GM18526 (cell line): Measurements from ENCODE around the gene MS4A8.

Source experiments
- POLR2A ChIP-seq: IDR thresholded peaks from 3 replicates; pipeline ENCODE4 v1.6.1; 2011; ENCODE audit not compliant: insufficient read length; ENCODE audit errors: extremely low read depth

MS4A8 gene

GRCh38 chr11:60699284-60699691, at the start of gene MS4A8:
Gene MS4A8 (plus strand): TSS chr11:60699612. CDS start chr11:60700861, 1,249 bp downstream.
- TF ChIP-seq POLR2A = no peak

- no peak for TF ChIP-seq POLR2A
These were observed 41.5 kb upstream of the MS4A8 start for GRCh38 chr11:60657888-60658287.

GRCh38 chr11:60658409-60658808, 41.0 kb upstream of the MS4A8 start:
- no peak for TF ChIP-seq POLR2A

- no peak for TF ChIP-seq POLR2A
These were observed 27.2 kb upstream of the MS4A8 start for GRCh38 chr11:60672255-60672654.

GRCh38 chr11:60679879-60680278, 19.5 kb upstream of the MS4A8 start:
- no peak for TF ChIP-seq POLR2A

- TF ChIP-seq POLR2A = no peak
These were observed 18.8 kb upstream of the MS4A8 start for GRCh38 chr11:60680455-60681119.

GRCh38 chr11:60691661-60692060, 7.8 kb upstream of the MS4A8 start:
- no peak for TF ChIP-seq POLR2A

GRCh38 chr11:60699936-60700335, 524 bp downstream of the MS4A8 start:
- no peak for TF ChIP-seq POLR2A

- TF ChIP-seq POLR2A = no peak
These were observed 1.5 kb downstream of the MS4A8 start for GRCh38 chr11:60700689-60701468.

GRCh38 chr11:60701469-60701818, 2.0 kb downstream of the MS4A8 start:
- no peak for TF ChIP-seq POLR2A

GRCh38 chr11:60703374-60703773, 4.0 kb downstream of the MS4A8 start:
- no peak for TF ChIP-seq POLR2A

GRCh38 chr11:60705895-60706294, 6.5 kb downstream of the MS4A8 start:
- TF ChIP-seq POLR2A = no peak

GRCh38 chr11:60706931-60707330, 7.5 kb downstream of the MS4A8 start:
- TF ChIP-seq POLR2A = no peak

GRCh38 chr11:60710482-60710881, 11.1 kb downstream of the MS4A8 start:
- TF ChIP-seq POLR2A = no peak

GRCh38 chr11:60711276-60711675, 11.9 kb downstream of the MS4A8 start:
- TF ChIP-seq POLR2A = no peak

GRCh38 chr11:60717956-60718355, 18.5 kb downstream of the MS4A8 start:
- TF ChIP-seq POLR2A = no peak
